Glomerular visceral epithelial cell (primary cell): ENCODE results near the gene CCDC179.

Experiments used
- DNase-seq: peaks from one replicate; pipeline ENCODE4 v3.0.0-alpha.2; 2016; ENCODE audit errors: extremely low spot score

The CCDC179 gene

DNA sequence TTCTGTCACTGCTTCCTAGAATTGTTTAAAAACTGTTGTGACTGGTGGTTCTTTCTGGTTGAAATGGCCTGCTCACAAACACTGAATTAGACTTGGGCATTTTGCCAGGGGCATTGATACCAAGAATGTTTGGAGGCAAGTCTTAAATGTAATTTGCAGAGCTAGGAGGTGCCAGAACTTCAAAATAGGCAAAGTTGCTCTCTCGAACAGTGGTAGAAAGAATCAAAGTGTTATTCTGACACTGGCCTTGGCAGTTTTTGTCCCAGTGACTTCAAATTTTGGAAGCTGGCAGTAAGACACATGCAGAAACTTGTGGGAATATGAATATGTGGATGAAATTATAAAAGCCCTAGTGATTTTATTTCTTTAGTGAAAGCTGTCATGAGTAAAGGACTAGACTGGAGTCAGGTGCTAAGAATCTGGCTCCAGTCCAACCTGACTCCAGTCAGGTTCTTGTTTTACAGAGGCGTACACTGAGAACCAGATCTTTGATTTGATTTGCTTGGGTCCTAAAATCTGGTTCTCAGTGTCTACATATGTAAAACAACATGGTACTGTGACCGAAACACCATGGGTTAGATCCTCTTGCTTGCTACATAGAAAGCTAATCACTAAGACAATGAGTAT is 51.6 kb downstream of the CCDC179 start:
- DNase-seq: no peak

DNA sequence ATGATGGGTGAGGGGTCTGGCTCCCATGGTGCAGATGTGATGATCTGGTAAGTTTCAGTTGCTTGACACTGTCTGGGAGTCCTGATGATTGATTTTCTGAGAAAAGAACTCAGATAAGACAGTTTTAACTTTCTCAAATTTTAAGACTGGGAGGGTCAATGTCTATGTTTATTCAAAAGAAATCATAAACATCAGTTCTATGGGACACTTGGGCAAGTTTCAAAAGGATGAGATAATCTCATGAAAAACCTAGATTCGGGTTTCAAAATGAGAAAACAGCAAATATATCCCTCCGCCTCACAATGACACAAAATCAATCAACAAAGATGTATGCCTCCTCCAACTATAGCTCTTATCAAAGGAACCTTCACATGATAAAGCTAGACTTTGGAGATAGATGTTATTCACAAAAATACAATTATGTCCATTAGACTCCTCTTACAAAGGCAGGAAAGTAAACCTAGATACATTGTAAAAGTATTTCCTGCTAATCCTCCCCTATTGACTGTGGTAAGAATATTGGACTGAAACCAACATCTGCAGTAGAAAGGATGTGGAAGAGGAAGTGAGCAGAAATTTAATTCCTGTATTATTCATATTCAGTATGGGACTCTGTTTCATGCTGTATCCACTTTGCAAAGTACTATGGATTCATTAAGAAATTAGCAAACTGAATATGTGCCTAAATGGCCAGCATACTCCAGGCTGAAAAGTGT is 52.3 kb downstream of the CCDC179 start:
- DNase-seq: no peak

DNA sequence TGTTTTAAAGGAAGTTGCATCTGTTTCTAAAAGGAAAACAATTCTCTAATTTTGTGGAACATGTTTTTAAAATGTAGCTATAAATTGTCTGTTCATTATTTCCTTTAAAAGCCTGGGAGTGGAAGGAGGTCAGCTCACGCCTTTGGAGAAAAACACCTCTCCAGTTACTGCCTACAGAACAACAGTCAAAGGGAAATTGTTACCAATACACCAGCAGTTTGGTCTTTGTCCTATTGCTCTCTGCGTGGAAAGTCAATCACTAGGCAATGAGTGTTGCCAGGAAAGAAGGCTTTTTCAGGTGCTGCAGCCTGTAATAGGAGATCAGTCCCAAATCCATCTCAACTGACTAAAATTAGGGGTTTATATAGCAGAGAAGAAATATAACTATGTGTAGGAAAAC is 52.9 kb downstream of the CCDC179 start:
- no peak for DNase-seq

DNA sequence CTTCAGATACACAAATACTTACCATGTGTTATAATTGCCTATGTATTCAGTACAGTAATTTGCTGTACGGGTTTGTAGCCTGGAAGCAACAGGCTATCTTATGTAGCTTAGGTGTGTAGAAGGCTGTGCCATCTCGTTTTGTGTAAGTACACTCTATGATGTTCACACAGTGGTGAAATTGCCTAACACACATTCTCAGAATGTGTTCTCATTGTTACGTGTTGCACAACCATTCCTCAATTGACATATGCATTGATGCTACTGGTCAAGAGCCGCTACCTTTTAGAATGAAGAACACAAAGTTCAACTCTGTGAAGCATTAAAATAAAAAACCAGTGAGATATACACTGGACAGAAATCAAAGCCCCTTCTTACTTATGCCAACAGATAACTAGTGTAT is 57.4 kb downstream of the CCDC179 start:
- DNase-seq: no peak

DNA sequence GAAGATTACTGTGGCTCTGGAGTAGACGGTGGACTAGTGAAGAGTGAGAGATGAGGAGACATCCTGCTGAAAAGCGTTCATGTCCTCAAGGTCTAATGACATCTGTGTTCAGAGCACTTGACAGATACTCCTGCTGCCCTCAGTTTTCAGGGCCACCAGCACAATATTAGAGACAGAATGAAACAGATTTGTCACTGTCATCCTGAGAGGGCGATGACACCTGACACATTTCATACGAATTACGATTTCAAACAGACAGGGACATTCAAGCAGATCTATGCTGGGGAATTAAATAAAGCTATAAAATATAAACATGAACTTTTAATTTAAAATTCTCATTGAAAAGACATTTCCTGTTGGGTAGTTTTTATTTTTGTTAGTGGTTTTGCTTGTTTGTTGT is 59.8 kb downstream of the CCDC179 start:
- no peak for DNase-seq

DNA sequence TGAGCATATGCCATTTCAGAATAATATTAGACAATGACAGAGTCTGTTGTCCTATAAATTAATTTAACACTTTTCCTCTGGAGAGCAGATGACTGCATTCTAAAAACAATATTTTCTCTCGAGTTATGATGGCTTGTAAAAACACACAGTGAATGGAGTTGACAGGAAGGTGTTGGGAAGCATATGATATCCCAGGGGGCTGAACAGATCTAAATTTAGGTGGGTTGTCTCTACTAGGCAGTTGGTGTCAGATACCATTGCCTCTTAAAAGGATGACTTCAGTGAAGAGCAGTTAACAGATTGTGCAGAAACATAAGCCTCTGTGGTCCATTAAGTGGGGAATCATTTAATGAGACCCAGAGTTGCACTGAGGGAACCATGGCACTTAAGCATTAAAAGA is 61.4 kb downstream of the CCDC179 start:
- no peak for DNase-seq

DNA sequence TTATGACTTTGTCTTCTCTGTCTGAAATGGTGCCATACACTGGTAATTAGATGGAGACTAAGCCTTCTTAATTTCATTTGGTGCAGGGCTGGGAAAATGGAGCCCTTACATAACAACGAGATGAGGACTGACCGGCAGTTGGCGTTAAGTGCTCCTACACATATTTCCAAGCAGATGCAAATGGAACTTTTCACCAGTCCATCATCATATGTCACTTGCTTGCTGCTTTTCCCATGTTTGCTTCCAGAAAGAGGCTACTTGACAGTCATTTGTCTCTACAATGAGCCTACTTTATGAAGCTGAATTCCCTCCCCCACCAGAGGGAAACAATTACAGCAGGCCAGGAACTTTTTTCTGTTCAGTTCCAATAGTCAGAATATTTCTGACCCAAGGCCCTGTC is 63.2 kb downstream of the CCDC179 start:
- no peak for DNase-seq
